Activated CD4-positive, alpha-beta T cell treated with anti-CD3 and anti-CD28 coated beads for 48 hours (primary cell): ENCODE measurements around the gene VCPKMT.

Experiments used
- DNase-seq: peaks from one replicate; pipeline ENCODE4 v3.0.0-alpha.2; 2020

The VCPKMT gene

DNA sequence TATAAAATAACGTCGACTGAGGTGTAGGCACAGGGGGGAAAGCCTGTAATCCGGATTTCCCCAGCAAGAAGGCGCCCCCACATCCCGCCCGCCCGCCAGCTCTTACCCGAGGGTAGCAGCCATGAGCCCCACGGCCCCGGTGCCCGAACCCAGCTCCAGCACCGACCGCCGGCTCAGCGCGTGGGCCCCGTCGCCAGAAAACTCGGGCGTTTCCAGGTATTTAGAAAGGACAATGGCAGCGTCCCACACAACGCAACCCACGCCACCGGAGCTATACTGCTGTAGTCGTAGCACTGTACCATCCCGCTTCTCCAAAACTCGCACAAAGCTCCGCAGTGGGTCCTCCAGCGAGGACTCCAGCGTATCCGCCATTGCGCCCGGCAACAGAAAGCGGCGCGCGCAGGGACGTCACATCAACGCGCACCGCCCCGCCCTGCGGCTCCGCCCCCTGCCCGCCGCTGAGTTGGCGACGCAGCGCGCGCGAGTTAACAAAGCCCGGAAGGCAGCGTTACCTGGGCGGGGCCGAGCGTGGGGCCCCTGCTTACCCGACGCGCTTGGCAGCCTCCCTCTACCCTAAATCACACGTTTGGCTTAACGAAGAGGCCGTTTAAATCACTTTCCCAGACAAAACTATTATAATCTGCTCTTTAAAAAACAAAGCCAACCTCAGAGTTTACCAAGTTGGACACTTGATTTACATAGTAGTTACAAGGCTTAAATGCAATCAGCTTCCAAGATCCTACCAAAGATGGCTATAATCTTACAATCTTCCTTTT is at the start of gene VCPKMT:
VCPKMT (minus strand) TSS at position 392 of the 776 bp plus-strand sequence; CDS start at position 372, 20 bp downstream.
- peak; percentile 98 for DNase-seq

DNA sequence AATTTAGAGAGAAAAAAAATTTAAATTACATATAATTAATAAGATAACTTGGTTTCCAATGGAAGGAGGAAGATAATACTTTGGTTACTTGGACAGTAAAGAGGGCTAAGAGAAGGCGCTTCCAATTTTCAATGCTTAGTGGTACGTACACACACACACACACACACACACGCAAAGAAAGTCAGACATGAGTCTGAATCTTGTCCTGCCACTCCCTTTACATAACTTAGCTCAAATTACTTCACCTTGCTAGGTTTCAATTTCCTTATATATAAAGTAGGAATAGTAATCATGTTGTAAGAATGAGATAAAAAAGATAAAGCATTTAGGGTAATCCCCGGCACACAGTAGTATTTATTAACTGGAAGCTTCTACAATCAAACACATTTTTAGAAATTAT is 39.7 kb upstream of the VCPKMT start:
- no peak for DNase-seq

DNA sequence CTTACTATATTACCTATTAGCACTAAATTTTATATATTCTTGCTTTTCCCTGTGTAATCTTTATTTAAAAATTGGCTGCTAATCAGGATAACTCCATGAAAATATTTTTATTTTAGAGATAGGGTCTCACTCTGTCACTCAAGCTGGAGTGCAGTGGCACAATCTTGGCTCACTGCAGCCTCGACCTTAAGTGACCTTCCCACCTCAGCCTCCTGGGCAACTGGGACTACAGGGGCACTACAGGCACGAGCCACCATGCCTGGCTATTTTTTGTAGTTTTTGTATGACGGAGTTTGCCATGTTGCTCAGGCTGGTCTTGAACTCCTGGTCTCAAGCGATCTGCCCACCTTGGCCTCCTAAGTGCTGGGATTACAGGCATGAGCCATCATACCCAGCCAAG is 32.4 kb upstream of the VCPKMT start:
- no peak for DNase-seq

DNA sequence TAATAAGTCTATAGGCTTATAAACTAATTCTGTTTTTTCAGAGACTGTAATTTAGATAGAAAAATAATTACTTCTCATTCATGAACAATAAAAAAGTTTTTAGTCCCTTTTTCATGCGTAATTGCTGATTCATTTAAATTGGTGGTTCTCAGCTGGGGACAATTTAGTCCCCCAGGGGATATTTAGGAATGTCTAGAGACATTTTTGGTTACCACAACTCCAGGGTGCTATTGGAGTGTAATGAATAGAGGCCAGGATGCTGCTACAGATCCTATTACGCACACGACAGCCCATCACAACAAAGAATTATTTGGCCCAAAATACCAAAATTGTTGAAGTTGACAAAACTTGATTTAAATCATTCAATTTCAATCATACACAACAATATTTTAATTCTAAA is 22.8 kb upstream of the VCPKMT start:
- no peak for DNase-seq

DNA sequence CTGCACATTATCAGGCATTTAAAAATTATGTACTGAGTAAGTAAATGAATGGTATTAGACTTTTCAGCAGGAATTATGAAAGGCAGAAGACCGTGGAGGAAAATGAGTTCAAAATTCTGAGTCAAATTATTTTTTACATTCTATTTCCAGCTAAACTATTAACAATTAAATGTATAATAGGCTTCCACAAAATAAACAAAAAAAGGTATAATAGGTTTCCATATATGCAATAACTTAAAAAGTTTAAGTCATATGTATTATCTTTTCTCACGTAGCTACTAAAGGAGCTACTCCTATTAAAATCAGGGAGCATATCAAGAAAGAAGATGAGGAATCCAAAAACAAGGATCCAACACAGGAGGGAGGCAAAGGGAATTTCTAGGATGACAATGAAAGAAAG is 11.4 kb upstream of the VCPKMT start:
- no peak for DNase-seq

DNA sequence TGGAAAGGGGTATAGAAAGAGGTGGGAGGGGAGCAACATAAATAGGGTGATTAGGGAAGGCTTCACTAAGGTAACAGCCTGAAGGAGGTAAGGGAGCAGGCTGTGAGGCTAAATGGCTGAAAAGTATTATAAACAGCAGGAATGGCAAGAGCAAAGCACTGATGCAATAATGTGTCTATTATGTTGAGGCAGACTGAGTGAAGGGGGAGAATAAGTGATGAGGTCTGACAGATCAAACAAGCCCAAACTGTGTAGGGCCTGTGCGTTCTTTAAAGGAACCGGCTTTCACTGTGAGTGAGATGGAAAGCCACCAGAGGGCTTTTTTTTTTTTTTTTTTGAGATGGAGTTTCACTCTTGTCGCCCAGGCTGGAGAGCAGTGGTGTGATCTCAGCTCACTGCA is 6.7 kb upstream of the VCPKMT start:
- no peak for DNase-seq

DNA sequence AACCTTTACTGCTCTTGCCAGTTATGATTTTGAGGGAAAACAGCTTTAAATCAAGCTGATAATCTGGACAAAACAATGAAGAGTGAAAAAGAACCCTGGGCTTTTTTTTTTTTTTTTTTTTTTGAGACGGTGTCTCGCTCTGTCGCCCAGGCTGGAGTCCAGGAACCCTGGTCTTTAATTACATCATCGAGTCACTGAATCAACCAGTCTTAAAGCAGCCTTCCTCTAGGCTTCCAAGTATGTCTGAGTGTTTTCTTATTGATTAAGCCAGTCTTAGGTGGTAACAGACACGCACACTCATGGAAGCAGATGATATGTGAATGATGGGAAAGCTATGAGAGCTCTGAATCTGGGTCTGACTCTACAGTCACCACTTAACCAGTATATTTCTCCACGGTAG is 5.9 kb upstream of the VCPKMT start:
- no peak for DNase-seq

DNA sequence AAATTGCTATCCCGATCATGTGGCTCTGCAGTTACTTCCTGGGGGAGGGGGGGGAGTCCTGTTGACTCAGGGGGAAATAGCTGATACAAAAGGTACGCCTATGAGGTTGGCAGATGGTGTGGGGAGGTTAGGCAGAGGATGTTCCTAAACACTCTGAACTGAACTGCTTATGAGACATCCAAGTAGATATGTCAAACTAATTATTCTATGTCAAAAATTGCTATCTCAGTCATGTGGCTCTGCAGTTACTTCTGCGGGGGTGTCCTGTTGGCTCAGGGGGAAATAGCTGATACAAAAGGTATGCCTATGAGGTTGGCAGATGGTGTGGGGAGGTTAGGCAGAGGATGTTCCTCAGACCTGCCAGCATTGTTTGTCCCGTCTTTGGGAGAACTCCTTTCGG is 5.1 kb upstream of the VCPKMT start:
- DNase-seq, result no peak

DNA sequence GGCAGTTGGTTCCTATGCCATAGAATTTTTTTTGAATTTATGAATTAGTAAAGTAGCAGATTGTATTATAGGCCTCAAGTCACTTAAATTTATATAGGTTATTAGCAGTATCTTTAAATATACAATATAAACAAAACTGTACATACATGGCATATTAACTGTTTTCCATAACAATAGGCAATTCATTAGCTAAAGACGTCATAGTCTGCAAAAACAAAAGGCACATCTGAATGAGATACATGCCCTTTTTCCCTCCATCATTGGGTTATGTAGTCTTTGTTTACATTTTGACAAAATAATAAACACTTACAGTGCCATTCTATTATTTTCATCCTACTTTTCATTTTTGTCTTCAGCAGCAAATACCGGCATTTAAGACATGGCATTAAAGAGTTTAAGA is 1.1 kb upstream of the VCPKMT start:
- no peak for DNase-seq

DNA sequence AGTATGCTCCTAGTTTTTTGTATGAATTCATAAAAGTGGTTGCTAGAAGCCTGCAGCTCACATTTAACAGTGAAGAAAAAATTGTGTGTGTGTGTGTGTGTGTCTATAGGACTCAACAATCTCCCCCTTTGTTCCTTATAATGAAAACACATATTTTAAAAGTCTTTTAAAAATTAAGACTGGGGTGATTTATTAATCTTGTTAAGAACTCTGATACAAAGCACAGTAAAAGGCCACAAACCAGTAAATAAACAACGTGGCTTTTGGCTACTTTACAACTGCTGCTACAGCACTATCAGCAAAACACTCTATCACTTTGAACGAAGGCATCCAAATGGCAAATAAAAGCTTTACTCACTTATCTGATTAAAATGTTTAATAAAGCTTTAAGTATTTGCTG is 594 bp upstream of the VCPKMT start:
- no peak for DNase-seq

DNA sequence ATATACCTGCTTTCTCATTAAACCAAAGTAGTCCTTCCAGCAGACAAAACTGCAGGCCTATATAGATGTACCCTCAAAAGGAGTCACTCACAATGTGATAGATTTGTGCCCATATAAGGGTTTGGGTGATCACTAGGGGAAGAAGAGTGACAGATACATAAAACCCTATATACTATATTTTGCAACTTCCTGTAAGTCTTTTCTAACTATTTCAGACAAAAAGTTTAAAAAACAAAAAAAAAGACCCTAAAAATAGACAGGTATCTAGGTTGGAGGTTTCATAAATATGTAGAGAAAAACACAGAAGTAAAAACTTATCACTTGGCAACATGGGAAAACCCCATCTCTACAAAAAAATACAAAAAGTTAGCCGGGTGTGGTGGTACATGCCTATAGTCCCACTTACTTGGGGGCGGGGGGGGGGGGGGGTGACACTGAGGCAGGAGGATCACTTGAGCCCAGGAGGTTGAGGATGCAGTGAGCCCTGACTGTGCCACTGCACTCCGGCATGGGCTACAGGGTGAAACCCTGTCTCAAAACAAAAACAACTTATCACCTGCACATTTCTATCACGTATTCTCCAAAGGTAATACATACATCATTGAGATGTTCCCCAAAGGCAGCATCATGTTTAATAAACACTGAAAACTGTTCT is 2.9 kb downstream of the VCPKMT start:
- DNase-seq, result no peak

DNA sequence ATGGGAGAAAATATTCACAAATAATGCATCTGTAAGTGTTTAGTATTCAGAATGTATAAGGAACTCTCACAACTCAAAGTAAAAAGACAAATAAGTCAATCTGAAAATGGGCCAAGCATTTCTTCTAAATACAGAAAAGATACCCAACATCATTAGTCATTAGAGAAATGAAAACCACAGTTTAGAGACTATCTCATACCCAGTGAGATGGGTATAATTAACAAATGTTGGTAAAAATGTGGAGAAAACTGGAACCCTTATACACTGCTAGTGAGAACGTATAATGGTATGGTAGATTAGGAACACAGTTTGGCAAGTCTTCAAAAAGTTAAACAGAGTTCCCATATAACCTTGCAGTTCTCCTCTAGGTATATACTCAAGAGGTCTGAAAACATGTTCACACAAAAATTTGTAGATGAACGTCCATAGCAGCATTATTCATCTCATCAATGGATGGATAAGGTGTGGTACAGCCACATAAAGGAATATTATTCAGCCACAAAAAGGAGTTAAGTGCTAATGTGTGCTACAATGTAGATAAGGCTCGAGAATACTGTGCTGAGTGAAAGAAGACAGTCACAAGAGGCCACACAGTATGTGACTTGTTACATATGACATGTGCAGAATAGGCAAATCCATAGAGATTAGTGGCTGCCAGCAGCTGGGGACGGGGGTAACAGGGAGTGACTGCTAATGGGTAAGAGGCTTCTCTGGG is 5.9 kb downstream of the VCPKMT start:
- no peak for DNase-seq

DNA sequence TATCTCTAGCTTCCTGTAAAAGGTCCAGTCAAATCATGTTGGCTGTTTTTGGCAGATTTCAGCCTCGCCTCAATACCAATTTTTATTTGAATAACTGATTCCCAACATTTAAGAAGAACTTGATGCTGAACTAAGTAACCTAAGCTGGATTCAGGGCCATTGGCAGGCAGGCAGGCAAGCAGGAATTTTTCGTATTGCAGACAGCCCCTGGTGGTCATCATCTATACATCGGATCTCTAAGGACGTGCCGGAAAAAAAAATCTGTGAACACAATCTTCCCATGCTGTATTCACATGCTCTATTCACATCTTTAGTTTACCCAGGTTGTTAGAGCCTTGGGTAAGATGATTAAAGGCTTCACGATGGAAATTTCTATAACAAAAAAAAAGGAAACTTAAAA is 7.0 kb downstream of the VCPKMT start:
- DNase-seq, result no peak

DNA sequence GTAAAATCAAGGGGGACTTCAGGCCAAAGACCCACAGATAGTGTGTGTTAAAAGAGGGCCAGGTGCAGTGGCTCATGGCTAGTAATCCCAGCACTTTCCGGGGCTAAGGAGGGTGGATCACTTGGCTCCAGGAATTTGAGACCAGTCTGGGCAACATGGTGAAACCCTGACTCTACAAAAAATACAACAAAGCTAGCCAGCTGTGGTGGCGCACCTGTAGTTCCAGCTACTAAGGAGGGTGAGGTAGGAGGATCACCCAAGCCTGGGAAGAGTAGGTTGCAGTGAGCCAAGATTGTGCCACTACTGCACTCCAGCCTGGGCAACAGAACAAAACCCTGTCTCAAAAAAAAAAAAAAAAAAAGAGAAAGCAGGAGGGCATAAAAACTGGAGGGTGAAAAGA is 8.5 kb downstream of the VCPKMT start:
- no peak for DNase-seq

DNA sequence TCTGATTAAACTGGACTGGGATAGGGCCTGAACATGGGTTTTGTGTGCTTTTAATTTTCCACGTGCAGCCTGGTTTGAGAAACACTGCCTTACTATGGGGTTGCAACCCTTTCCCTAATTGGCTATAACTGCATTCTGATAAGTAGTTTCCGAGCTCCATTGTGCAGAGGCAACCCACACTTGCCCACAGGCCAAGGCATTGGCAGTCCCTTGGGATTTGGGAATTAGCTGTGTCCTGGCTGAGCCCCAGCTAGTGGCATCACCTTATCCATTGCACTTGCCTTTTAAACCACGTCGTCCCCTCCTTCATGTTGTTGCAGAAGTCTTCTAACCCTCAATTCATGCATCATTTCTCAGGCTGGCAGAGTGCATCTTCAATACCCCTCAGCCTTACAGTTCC is 10.2 kb downstream of the VCPKMT start:
- no peak for DNase-seq

DNA sequence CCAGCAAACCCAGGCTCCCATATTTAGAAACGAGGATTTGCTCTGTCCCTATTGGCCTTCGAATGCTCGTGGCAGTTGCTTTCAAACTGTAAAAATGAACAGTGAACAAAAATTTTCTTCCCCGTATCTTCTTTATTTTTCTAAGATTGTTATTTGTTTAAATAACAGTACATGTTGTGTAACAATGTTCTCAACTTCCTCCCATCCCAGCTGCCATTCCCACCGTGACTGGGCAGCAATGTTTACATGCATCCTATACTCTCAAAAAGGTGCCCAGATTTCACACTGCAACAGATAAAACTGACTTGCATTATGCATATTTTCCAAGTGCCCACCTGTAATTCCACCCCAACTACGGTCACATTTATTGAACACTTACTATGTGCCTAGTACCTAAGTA is 12.8 kb downstream of the VCPKMT start:
- no peak for DNase-seq

DNA sequence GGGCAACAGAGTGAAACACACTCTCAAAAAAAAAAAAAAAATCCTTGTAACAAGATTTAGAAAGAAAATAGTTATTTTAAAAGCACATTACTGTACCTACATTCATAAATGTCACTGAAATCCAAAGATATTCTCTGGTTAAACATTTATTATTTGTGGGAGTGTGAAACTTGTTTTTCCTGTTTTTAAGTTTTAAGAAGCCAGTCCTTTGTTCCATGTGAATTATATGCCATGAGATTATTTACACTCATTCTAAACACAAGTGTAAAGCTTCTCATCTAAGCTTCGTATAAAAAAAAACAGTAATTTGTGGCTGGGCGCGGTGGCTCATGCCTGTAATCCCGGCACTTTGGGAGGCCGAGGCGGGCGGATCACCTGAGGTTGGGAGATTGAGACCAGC is 15.0 kb downstream of the VCPKMT start:
- no peak for DNase-seq

DNA sequence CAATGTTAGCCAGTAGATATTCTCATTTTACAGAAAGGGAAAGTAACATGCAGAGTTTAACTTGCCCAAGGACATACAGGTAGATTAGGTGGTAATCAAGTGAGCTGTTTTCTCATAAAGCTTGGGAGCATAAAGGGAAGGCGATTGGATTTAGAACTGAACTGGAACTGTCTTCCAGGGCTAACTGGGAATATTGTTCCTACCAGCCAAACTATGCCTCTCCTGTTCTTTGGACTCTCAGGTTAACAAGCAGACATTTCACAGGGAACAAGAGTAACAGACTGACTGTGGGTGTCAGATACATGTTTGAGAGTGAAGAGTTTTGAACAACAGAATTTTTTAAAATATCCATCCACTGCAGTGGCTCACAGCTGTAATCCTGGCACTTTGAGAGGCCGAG is 15.6 kb downstream of the VCPKMT start:
- DNase-seq, result no peak

DNA sequence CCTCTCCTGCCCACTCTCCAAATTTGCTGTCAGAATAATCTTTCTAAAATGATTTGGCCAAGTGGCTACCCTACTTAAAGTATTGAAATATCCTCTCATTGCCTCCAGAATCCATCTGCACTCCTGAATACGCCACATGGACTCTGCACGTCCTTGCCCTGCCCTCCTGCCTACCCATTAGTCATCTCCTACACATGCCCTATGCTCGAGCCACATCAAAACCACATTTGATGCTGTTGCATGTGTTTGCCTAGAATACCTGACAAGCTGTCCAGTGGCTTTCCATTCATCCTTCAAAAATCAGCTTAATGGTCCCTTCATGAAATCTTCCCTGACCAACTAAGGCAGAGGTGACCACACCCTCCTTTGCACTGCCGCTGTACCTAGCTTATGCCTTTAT is 17.0 kb downstream of the VCPKMT start:
- DNase-seq, result no peak

DNA sequence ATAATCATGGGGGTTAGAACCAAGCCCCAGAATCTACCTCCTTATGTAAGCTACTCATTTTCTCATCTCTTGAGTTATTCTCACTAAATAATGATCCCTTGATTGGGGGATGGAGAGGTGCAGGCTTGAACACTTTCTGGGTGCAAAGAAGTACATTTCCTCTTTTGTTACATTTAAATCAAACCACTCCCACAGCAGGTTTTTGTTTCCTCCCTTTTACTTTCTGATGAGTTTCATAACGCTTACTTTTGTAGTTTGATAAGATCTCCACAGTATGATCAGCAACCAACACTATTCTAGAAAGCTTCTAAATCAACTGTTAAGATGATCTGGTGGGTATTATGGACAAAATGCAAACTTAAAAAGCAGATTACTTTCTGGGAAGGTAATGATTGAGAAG is 20.5 kb downstream of the VCPKMT start:
- no peak for DNase-seq

DNA sequence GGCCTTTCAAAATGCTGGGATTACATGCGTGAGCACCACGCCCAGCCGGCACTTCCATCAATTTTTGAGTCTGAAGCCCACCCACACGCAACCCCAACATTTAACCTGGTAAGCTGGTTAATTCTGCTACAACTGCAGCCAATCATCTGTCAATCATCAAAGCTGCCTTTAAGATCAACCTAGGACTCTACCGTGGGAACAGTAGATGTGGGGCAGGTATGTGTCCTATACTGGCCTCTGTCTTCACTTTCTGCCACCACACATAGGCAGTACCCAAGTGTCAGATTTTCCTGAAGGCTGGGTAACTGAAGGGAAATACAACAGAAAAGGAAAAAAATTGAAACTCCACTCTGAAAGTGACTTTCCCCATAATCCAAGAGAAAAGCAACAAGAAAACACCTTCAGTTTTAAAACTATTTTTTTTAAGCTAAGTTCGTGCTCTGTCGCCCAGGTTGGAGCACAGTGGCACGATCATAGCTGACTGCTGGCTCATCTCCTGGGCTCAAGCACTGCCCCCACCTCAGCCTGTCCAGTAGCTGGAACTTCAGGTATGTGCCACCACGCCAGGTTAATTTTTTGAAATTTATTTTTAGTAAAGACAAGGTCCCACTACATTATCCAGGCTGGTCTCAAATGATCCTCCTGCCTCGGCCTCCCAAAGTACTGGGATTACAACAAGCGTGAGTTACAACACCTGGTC is 22.2 kb downstream of the VCPKMT start:
- no peak for DNase-seq

DNA sequence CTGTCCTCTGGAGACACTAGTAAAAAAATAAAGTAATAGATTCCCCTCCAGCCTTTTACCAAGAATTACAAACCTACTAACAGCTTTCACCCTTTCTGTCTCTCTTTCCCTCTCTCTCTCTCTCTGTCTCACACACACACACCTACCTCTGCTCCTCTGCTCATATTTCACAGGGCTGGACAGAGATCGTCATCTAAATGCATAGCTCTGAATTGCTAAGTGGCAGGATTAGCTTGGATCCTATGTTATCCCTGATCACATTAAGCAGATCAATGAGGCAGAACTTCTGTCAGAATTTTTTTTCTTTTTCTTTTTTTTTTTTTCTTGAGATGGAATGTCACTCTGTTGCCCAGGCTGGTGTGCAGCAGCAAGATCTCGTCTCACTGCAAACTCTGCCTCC is 22.9 kb downstream of the VCPKMT start:
- DNase-seq, result no peak

DNA sequence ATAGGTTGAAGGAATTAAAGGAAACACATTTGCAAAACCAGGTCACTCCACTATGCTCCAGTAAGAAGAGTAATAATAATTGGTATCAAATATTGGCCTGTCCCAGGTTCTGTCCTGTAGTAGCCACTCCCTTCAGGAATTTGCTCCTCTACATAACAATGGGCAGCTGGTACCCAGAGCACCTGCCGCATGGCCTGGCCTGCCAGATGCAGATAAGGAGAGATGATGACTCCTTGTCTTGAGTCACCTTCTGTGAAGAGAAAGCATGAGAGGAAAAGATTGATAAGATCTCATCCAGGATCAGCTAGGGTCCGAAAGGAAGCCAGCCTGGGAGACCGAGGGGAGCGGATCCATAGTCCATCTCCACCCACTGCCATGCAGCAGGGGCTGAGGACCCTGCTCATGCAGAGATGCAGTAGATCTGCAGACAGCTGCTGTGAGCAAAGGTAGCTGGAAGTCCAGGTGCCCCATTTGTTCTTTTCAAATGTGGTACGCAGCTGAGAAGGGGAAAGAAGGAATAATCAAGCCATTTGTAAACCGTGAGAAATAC is 24.3 kb downstream of the VCPKMT start:
- no peak for DNase-seq
